Nucleus accumbens (tissue), 56 donors: ENCODE data around the gene SRGAP2.
"Not testable (repeated sequence)": the region's sequence is repeated elsewhere in the genome, so short reads cannot be mapped to it uniquely, and the experiment has no call there.

Experiments
- DNase-seq, 56 donors: peaks; one replicate each; lab custom pipeline; 2025; lab: John Stamatoyannopoulos, UW

The SRGAP2 gene

DNA sequence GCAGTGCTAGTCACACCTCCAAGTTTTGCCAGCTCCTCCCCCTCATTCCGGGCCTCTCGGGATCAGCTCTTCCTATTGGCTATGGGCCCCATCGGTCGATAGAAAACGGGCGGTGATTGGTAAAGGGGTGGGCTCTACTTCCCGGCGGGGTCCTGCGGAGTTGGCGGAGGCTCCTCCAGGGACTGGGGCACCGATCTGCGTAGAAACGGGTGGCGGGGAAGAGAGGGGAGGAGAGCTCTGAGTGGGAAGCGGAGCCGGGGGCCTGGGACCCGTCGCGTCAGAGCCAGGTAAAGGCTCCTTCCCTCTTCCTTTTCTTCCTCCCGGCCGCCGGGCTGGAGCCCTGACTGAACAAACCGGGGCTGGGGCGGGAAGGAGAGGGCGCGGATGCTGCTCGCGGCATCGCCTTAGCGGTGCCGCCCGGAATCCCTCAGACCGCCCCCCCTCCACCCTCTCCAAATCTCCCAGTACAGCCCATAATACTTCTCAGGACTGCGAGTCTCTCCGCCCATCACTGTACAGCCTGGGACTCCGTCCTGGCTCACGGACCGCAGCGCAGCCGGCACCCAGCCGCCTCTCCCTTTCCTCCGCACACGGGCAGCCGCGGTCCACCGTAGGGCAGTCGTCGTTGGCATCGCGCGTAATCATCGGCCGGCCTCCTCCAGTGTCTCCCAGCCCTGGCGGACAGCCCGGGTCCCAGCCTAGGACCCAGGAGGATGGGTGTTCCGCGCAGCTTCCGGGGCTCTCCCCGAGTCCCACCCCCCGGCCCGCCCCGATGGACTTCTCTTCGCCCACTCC is at the start of gene SRGAP2:
TSS of gene SRGAP2 (plus strand) at position 178 of the 795 bp plus-strand sequence. CDS start 2,430 bp downstream, outside the sequence.
- peak in 21 of 56 donors; percentile 7 to 75 (median 36) for DNase-seq

DNA sequence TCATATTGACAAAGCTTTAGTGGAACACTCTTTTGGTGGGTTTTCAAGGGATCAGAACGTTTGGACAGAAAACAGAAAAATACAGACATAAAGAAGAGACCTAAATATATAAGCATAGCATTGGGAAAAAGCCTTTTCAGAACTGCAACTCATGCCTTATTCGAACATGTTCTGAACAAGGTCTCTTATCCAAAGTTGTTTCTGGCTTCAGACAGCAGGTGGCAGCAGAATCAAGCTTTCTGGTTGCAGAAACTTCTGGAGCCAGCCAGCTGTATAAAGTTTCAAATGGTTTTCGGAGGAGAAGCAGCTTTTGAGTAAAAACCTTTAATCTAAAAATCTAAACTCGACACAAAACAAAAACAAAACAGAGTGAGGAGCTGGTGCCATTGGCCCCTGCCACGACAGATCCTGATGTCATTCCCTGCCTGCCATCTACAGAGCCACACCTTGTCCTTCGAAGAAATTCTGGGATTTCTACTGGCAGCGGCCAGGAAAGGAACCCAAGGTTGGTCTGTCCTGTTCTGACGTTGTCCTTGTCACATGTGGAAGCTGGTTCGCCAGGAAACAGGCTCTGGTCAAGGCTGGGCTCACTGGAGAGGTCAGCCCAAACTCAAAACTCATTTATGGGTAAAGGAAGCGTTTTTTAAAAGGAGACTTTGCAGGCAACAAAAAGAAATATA is 35.9 kb upstream of the SRGAP2 start:
- DNase-seq = not testable (repeated sequence)

DNA sequence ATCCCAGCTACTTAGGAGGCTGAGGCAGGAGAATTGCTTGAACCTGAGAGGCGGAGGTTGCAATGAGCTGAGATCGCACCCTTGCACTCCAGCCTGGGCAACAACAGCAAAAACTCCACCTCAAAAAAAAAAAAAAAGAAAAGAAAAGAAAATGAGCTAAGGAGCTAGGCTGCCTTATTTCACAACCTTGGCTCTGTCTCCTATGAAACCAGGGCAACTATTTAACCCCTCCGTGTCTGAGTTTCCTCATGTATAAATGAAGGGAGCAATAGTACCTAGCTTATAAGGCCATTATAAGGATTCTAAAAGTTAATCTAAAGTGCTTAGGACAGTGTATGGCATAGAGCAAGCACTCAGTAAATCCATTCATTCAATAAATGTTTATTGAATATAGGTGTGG is 33.5 kb upstream of the SRGAP2 start:
- not testable (repeated sequence) for DNase-seq

DNA sequence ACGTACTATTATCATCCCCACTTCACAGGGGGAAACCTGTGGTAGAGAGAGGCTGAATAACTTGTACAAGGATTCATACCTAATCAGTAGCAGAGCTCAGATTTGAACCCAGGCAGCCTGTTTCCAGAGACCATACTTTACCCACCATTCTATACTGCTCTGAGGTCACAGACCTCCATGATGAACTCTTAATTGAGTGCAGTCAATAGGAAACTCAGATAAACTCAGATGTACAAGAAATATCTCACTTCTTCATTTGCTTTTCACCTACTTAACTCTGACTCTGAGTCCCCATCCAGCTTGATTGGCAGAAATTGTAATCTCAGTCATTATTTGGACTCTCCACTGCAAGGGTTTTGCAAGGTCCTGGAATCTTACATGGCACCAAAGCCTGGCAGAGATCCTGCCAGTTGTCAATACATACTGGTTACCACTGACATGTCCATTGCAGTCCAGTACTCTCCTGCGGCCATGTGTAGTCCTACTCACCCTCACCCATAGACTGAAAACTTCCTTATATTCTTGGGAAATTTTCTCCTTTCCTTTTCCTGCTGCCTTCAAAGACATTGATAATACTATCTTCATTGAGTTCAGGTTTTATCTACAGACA is 30.1 kb upstream of the SRGAP2 start:
- not testable (repeated sequence) for DNase-seq

DNA sequence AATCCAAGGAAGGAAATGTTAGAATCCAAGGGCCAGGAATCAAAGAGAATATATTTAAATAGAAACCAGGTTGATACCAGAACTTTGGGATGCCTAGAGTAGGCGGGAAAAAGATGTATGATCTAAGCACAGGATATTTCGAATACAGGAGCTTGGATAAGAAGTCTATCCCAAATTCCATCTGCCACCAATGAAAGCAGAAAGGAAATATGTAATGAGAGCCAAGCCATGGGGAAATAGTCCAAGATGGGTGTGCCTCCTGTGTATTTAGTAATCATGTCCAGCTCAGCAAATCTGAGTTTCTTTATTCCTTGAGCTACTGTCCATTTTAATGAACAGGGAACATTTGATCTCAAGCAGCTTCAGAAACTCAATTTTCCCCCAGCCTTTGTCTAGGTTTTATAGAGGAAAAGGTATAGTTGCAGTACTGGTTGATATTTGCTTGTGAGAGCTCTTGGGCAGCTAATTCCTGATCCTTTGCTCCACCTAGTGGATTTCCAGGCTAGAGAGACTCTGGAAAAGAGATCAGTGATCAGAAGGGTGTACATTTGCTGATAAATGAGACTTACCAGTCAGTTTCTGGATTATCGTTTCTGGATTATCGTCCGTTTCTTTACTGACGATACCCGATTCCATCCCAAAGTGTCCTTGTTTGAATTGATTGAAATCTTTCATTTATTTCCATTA is 29.0 kb upstream of the SRGAP2 start:
- DNase-seq = peak in 1 of 56 donors; percentile 8

DNA sequence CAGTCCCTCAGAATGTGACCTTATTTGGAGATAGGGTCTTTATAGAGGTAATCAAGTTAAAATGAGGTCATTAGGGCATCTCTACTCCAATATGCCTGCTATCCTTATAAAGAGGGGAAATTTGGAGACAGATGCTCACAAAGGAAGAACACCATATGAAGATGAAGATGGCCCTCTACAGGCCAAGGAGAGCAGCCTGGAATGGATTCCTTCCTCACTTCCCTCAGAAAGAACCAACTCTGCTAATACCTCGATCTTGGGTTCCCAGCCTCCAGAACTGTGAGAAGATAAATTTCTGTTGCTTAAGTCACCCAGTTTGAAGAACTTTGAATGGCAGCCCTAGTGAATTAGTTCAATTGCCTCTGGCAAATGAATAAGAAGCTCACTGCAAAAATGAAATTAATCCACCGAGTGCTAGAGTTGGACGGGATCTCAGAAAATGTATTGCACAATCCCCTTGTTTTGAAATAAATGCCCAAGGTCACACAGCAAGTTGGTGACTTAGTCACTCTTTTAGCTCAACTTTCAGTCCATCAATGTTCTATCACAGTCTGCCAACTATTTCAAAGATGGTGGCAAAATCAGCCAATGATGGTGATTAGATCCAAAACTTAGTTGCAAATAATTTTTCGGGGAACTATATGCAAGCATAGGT is 27.8 kb upstream of the SRGAP2 start:
- not testable (repeated sequence) for DNase-seq

DNA sequence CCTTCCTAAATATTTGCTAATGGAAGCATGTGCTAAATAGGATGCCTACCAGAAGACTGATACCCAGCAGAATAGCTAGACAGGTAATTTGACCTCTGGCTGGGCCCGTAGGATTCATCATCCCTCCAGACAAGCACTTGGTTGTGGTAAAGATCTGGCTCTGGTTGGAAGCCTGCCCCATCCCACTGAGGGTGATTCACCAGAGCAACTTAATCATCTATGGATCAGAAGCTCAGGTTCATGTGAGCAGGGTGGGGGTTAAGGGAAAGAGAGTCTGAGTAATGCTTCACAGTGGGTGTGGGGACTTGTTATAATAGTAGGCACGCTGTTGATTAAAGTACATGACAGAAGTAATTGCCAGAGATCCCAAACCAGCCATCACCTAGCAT is 27.2 kb upstream of the SRGAP2 start:
- peak in 10 of 56 donors; percentile 0 to 47 (median 12) for DNase-seq

DNA sequence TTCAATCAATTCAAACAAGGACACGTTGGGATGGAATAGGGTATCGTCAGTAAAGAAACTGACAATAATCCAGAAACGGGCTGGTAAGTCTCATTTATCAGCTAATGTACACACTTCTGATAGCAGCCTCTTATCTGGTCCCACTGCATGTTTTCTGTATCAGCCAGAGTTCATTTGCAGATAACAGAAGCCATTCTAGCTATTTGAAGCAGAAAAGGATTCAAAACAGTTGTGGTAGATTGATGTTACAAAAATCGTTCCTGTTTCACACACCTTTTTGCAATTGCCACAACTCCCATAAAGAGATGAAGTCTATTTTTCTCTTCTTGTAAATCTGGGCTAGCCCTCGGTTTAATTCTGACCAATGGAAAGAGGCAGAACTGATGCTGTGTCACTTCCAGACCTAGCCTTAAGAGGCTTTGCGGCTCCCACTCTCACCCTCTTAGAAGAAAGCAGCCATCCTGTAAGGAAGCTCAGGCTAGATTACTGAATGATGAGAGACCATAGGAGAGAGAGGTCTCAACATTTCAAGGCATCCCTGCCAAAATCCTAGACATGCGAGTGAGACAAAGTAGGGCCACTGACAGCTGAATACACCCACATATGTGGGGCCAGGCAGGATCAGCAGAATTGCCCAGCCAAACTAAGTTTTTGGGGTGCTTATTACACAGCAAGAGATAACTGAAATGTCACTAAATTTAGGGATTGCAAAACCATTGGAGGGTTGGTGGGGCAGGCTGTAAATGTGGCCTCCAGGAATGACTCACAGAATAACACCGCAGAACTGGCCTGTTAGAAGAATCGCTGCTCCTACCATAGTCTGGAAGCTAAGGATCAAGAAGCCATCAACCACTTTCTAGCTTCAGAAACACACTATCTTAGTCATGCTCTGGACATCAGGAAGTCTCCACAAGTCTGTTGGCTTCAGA is 25.0 kb upstream of the SRGAP2 start:
- not testable (repeated sequence) for DNase-seq

DNA sequence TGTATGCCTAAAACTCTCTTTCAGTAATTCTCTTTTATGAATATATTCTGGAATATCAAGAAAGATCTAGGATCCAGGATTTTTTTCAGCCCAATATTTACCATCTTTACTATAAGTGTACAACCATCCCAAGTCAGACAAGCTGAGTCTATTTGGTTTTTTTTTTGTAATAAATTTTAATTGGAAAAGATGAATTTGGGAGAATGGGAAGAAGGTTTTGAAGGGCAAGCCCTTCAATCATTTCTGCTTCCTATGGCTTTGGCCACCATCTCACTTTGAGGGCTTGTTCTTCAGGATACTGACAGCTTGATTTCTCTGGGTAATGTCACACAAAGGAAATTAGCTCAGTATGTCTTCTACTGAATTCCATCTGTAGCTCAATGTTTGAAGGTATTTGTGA is 23.7 kb upstream of the SRGAP2 start:
- DNase-seq = not testable (repeated sequence)

DNA sequence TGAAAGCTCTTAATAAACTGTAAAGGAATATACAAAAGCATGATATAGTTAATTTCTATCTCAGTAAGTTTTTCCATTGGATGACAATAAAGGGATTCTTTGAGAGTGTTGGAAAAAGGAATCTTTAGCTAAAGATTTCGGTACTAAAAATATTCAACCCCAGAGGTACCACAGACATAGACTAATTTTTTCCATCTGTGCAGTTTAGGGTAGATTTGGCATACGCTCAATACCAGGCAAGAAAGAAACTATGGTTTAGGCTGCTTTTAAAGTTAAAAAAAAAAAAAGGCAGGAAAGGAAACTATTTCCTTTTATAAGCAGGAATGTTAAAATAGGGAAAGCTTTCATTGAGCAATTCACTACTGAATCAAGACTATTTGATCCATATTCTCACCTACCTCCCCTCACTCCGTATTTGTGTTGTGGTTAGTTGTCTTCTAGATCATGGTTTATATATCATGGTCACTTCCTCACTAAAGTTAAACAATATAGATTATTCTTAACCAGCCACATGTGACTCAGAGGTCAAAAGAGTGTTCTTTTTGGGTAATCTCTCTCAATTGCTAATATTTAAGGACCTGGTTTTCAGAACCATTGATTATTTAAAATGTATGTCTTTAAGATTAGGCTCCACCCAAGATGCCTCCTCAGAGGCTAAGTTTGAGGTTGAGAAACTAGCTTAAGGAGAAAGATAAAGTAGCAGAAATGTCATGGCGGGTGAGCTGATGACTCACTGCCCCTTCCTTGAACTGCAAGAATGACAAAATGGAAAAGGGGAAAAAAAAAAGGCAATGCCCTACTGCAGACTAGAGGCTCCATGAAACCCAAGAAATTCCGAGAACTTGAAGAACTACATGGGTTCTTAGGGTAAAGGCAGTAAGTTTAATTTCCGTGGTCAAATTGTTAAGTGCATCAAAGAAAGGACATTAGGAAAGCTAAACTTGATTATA is 20.7 kb upstream of the SRGAP2 start:
- not testable (repeated sequence) for DNase-seq

DNA sequence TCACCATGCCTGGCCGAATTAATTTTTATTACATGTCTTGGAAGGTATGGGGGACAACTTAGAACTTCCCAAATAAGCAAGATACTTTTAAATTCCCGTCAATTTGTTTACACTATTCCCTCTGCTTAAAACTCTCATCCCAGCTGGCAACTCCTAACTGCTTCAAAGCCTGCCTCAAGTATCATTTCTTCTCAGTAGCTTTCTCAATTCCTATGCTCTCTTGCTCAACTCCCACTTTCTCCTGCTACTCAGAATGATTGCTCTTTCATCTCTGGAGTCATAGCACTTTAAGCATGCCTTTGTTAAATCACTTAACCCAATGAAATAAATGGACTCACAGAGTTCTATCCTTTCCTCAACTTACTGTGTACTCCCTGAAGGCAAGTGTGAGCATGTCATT is 19.6 kb upstream of the SRGAP2 start:
- not testable (repeated sequence) for DNase-seq

DNA sequence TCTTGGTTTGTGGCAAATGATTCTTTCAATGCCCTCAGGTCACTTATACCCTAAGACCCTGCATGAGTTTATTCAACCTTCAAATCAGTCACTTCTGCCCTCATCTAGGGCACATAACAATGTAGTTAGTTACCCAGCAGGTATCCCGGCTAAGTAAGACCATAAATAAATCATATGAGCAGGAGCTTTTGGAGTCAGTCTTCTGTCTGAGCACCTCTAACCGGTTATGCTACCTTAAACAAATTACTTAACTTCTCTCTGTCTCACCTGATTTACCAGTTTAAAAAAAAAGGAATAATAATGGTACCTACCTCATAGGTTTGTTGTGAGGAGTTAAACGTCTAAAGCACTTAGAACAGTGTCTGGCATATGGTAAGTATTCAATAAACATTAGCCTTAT is 17.6 kb upstream of the SRGAP2 start:
- not testable (repeated sequence) for DNase-seq

DNA sequence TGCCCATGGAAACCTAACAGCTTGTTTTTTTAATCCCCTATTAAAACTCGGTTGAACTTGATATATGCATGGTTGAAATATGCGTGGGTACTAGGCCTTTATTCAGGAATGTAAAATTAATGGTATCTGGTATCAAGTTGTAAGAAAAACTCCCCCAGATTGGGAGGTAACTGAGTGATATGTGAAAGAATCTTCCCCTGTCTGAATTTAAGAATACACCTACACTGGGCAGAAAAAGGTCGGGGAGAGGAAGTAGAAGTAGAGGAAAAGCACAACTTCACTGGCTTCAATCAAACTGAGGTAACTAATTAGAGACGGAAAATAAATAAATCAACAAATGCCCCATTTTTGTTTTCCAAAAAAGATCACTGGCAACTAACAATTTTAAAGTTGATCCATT is 16.5 kb upstream of the SRGAP2 start:
- not testable (repeated sequence) for DNase-seq

DNA sequence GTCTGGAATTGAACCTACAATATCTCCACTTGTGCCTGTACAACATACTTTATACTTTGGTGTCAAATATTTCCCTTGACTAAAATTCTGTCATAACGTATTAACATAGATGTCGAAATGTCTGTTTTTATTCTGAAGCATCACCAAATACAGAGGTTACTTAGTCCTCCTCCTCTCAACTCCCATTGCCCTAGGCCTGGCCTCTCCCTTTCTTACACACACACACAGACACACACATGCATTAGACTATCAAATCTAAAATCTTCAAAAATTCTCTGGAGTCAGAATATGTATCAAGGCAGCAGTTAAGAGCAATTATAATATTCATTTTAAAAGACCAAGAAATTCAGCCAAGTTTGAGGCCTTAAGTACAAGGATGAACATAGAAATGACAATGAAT is 8.2 kb upstream of the SRGAP2 start:
- not testable (repeated sequence) for DNase-seq

DNA sequence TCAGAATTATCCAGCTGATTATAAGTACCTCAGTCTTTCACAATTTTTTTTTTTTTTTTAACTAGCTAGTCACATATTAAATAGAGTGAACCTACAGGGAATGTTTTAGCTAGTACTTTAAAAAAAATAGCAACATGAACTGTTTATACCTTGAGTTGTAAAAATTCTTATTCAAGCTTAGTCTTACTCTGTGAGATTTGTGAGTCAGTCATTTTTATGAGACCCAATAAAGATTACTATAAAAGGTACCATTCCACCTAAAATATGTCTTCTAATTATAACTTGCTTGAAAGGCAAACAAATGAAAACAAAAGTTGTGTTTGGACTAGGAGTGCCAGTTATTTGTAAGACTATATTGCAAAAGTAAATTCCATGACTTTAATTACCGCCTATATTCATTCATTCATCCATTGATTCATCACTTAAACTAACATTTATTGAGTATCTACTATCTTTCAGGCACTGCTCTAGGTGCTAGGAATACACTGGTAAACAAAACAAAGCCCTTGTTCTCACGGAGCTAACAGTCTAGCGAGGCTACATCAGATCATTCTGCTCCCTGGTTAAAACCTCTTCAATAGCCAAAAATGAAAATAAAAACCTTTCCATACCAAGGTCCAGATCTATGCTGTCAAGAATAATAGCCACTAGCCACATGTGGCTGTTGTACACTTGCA is 6.5 kb upstream of the SRGAP2 start:
- DNase-seq = not testable (repeated sequence)

DNA sequence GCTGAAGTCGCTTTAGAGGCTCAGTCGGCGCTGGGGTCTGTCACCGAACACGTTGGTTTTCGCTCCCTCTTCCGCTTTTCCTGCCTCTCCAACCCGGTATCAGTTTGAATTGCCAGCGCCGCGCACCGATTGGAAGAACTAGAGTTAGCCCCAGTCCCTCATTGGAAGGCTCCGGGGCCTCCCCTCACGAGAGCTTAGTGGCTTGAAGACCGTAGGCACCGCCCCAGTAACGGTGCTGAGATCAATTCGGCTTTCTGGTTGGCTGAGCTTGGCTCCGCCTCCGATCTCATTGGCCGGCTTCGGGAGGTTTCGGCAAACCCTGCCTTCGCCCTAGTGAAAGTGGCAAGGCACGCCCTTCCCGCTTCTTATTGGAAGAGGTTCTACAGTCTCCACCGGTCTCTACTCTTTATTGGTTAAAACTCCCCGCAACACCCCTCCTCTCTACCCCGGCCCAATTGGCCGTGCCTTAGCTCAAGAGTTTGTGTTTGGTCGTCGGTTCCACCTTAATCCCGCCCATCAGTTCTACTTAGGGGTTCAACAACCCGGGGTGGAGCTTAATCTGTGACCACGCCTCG is 465 bp upstream of the SRGAP2 start, which contains the start of gene FAM72A:
TSS of gene FAM72A (minus strand) at position 51 of the 575 bp plus-strand sequence. CDS start 814 bp downstream, outside the sequence.
- DNase-seq = peak; percentile 57 to 100 (median 98)

DNA sequence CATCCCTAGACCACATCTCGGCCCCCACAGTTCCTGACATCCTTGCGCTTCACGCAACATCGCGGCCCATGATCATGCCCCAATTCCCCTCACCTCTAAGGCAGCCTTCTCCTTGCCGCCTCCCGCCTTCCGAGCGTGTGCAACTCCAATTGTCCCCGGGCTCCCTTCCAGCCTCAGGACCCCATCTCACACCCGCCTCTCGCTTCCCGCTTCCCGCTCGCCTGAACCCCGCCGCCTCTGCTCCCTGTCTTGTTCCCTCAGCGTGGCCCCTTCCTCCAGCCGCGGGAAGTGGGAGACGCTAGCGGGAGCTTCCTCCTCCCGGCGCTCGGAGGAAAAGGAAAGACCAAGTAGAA is 794 bp downstream of the SRGAP2 start:
- not testable (repeated sequence) for DNase-seq
